Coronary artery (tissue), 2 donors: ENCODE data around the gene ATXN2L.
"Not testable (repeated sequence)": the region's sequence is repeated elsewhere in the genome, so short reads cannot be mapped to it uniquely, and the experiment has no call there.

Source experiments
- DNase-seq: peaks from one replicate; pipeline ENCODE4 v3.0.0-alpha.2; 2017; ENCODE audit warnings: low spot score
- H3K27ac ChIP-seq, 2 donors: fragments of 200-600 bp; sonication (generic); one replicate each; pipeline ENCODE4 v1.5.1; 2016 to 2019
- H3K4me3 ChIP-seq: fragments of 200-600 bp; sonication (generic); 2 replicates; pipeline ENCODE4 v1.5.1; 2016; ENCODE audit warnings: mild to moderate bottlenecking, moderate library complexity
- TF ChIP-seq, protein P1 (sequence below): fragments of 200-600 bp; sonication (generic); IDR thresholded peaks from one replicate; pipeline ENCODE4 v1.5.1; 2019; ENCODE audit warnings: antibody characterized with exemption

The ATXN2L gene

DNA sequence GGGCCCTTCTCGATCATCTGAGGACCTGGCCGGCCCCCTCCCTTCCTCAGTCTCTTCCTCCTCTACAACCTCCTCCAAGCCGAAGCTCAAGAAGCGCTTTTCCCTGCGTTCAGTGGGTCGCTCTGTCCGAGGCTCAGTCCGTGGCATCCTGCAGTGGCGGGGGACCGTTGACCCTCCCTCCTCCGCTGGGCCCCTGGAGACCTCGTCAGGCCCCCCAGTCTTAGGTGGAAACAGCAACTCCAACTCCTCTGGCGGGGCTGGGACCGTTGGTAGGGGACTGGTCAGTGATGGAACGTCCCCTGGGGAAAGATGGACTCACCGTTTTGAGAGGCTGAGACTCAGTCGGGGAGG, 43.6 kb downstream of the ATXN2L start:
- no peak overlapping the region for H3K4me3 ChIP-seq
- DNase-seq = no peak
- no peak overlapping the region for H3K27ac ChIP-seq
- TF ChIP-seq, protein P1, sequence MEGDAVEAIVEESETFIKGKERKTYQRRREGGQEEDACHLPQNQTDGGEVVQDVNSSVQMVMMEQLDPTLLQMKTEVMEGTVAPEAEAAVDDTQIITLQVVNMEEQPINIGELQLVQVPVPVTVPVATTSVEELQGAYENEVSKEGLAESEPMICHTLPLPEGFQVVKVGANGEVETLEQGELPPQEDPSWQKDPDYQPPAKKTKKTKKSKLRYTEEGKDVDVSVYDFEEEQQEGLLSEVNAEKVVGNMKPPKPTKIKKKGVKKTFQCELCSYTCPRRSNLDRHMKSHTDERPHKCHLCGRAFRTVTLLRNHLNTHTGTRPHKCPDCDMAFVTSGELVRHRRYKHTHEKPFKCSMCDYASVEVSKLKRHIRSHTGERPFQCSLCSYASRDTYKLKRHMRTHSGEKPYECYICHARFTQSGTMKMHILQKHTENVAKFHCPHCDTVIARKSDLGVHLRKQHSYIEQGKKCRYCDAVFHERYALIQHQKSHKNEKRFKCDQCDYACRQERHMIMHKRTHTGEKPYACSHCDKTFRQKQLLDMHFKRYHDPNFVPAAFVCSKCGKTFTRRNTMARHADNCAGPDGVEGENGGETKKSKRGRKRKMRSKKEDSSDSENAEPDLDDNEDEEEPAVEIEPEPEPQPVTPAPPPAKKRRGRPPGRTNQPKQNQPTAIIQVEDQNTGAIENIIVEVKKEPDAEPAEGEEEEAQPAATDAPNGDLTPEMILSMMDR = no peak

DNA sequence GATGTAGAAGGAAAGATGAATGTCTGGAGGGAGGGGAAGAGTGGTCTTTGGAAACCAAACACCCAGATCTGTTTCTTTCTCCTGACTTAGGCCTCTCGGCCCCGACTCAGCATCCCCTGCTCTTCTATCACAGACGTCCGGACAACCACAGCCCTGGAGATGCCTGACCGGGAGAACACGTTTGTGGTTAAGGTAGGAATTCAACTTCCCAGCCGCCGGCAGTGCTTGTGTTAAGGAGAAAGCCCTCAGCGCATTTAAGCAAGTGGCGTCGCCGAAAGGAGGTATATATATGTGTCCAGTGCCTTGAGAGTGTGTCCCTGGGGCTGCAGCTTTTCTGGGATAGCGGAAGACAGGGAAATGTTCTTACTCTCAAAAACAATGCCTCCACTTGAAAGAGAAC, 44.4 kb downstream of the ATXN2L start:
- H3K27ac ChIP-seq = no peak overlapping the region
- TF ChIP-seq, protein P1 = no peak
- DNase-seq = no peak

DNA sequence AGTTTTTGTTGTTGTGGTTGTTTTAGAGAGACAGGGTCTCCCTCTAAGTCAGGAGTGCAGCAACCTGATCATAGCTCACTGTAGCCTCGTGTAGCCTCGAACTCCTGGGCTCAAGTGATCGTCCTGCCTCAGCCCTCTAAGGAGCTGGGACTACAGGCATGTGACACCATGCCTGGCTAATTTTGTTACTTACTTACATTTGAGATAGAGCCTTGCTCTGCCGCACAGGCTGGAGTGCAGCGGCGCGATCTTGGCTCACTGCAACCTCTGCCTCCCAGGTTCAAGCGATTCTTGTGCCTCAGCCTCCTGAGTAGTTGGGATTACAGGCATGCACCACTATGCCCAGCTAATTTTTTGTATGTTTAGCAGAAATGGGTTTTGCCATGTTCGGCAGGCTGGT, 44.8 kb downstream of the ATXN2L start:
- H3K4me3 ChIP-seq, H3K27ac ChIP-seq, DNase-seq: not testable (repeated sequence)

More for the DNA sequence above, 44.4 kb downstream of the ATXN2L start:
- H3K4me3 ChIP-seq = no peak overlapping the region

DNA sequence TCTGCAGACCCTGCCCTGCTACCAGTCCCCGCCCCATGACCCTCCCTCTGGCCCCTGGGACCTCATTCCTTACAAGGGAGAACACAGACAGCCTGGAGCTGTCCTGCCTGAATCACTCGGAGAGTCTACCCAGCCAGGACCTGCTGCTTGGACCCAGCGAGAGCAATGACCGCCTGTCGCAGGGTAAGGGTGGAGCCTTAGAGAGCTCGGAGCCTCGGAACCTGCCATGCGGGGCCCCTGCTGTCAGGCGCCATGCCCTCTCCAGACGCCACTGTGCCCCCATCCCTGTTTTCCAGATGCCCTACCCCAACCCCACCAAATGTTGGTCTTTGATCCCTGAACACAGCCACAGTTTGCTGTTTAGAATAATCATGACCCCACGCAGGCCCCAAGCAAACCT, 46.4 kb downstream of the ATXN2L start:
- H3K4me3 ChIP-seq = no peak overlapping the region
- DNase-seq = no peak
- no peak overlapping the region for H3K27ac ChIP-seq
- TF ChIP-seq, protein P1 = no peak

DNA sequence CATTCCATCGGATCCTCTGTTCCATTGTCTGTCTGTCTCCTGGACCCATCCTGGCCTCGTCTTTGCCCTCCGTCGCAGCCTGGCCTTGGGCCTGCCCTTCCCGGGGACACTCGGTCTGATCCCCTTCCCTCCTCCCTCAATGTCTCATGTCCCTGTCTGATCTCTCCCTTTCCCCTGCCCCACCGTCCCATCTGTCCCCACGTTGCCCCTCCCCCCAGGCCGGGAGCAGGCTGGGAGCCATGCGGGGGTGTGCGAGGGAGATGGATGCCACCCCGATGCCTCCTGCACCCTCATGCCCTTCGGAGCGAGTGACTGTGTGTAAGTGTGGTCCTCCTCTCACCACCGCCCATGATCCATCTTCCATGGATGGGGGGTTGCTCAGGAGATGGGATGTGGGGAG, 50.2 kb downstream of the ATXN2L start:
- TF ChIP-seq, protein P1 = no peak
- Histone ChIP-seq H3K27ac (no peak overlapping the region), H3K4me3 (no peak overlapping the region)
- no peak for DNase-seq

DNA sequence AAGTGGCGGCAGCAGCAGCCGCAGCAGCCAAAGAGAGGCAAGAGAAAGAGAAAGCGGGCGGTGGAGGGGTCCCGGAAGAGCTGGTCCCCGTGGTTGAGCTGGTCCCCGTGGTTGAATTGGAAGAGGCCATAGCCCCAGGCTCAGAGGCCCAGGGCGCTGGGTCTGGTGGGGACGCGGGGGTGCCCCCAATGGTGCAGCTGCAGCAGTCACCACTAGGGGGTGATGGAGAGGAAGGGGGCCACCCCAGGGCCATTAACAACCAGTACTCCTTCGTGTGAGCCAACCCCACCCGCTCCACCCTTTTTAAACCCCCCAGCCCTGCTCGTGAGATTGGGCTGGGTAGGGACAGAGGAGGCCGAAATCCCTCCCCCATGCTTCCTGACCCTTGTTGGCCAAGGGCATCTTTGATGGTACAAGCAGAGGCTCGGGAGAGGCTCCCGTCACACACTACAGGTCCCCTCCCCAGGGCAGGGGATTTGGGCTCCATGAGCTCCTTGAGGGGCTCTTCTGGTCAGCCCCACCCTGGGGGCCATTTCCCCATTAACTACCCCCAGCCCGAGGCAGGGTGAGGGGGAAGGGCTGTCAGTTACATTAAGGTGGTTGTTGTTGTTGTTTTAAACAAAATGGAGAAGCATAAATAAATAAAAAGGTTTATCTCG, 50.9 kb downstream of the ATXN2L start:
- Histone ChIP-seq H3K27ac (no peak overlapping the region), H3K4me3 (no peak overlapping the region)
- DNase-seq = no peak
- TF ChIP-seq, protein P1 = no peak

DNA sequence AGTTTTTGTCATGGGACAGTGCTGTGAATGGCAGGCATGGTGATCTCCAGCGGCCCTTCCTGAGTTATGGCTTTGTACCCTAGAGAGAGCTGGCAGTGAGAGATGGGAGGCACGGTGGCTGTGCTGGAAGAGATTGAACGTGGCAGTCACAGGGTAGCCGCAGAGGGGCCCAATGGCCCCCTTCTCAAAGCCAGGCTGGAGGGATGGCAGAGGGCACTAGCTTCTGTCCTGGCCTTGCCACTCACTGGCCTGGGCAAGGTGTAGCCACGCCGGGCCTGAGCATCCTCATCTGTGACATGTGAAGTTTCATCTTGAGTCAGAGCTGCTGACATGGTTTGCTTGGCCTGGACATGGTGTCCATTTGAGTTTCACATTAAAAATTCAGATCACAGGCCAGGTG, 51.6 kb downstream of the ATXN2L start:
- Histone ChIP-seq H3K27ac (no peak overlapping the region), H3K4me3 (no peak overlapping the region)
- TF ChIP-seq, protein P1 = no peak
- no peak for DNase-seq
